ENCODE measurements around the gene FHIT.
"Not testable (repeated sequence)": the region's sequence is repeated elsewhere in the genome, so short reads cannot be mapped to it uniquely, and the experiment has no call there.

GRCh38 chr3:61066222-61066621, 185.0 kb downstream of the FHIT start:
- TF ChIP-seq, protein P1, sequence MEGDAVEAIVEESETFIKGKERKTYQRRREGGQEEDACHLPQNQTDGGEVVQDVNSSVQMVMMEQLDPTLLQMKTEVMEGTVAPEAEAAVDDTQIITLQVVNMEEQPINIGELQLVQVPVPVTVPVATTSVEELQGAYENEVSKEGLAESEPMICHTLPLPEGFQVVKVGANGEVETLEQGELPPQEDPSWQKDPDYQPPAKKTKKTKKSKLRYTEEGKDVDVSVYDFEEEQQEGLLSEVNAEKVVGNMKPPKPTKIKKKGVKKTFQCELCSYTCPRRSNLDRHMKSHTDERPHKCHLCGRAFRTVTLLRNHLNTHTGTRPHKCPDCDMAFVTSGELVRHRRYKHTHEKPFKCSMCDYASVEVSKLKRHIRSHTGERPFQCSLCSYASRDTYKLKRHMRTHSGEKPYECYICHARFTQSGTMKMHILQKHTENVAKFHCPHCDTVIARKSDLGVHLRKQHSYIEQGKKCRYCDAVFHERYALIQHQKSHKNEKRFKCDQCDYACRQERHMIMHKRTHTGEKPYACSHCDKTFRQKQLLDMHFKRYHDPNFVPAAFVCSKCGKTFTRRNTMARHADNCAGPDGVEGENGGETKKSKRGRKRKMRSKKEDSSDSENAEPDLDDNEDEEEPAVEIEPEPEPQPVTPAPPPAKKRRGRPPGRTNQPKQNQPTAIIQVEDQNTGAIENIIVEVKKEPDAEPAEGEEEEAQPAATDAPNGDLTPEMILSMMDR (IDR thresholded peaks at IDR 0.05): not testable (repeated sequence)
- TF ChIP-seq POLR2A, POLR2AphosphoS5 (IDR thresholded peaks at IDR 0.05): not testable (repeated sequence)

All from transverse colon (tissue), 4 donors.